Measurements from ENCODE around the gene MUCL3. TPM values are rescaled to one million over a fixed set of nuclear protein-coding genes. Genes with fewer than 3 reads are reported as not detected.

MUCL3 gene
- total RNA-seq, 1 donor from 2014 or later, result under 0.01 TPM

- TF ChIP-seq, protein P1, sequence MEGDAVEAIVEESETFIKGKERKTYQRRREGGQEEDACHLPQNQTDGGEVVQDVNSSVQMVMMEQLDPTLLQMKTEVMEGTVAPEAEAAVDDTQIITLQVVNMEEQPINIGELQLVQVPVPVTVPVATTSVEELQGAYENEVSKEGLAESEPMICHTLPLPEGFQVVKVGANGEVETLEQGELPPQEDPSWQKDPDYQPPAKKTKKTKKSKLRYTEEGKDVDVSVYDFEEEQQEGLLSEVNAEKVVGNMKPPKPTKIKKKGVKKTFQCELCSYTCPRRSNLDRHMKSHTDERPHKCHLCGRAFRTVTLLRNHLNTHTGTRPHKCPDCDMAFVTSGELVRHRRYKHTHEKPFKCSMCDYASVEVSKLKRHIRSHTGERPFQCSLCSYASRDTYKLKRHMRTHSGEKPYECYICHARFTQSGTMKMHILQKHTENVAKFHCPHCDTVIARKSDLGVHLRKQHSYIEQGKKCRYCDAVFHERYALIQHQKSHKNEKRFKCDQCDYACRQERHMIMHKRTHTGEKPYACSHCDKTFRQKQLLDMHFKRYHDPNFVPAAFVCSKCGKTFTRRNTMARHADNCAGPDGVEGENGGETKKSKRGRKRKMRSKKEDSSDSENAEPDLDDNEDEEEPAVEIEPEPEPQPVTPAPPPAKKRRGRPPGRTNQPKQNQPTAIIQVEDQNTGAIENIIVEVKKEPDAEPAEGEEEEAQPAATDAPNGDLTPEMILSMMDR (IDR thresholded peaks at IDR 0.05; ENCODE audit: insufficient read depth, low read length, severe bottlenecking), result no peak
- H3K4me3 ChIP-seq (ENCODE audit: low read depth, low read length), result no peak overlapping the region
- DNase-seq (ENCODE audit: low read depth), result no peak
- H3K36me3 ChIP-seq (ENCODE audit: control insufficient read depth, insufficient read depth, low read length), result no peaks in the 10 kb centered on the region
- peaks cover 6% of the 10 kb centered on the region for H3K27me3 ChIP-seq (ENCODE audit: control insufficient read depth, insufficient read depth, low read length)
- no peak for FAIRE-seq
Observed at GRCh38 chr6:30948811-30949210, 8.0 kb downstream of the MUCL3 start.

- no peak for FAIRE-seq
- Histone ChIP-seq H3K4me3 (ENCODE audit: low read depth, low read length) (no peak overlapping the region), H3K36me3 (ENCODE audit: control insufficient read depth, insufficient read depth, low read length) (no peaks in the 10 kb centered on the region), H3K27me3 (ENCODE audit: control insufficient read depth, insufficient read depth, low read length) (peaks cover 6% of the 10 kb centered on the region)
- no peak for DNase-seq (ENCODE audit: low read depth)
- TF ChIP-seq, protein P1 (IDR thresholded peaks at IDR 0.05; ENCODE audit: insufficient read depth, low read length, severe bottlenecking), result no peak
Observed at GRCh38 chr6:30951907-30952469, 11.2 kb downstream of the MUCL3 start.

DNA sequence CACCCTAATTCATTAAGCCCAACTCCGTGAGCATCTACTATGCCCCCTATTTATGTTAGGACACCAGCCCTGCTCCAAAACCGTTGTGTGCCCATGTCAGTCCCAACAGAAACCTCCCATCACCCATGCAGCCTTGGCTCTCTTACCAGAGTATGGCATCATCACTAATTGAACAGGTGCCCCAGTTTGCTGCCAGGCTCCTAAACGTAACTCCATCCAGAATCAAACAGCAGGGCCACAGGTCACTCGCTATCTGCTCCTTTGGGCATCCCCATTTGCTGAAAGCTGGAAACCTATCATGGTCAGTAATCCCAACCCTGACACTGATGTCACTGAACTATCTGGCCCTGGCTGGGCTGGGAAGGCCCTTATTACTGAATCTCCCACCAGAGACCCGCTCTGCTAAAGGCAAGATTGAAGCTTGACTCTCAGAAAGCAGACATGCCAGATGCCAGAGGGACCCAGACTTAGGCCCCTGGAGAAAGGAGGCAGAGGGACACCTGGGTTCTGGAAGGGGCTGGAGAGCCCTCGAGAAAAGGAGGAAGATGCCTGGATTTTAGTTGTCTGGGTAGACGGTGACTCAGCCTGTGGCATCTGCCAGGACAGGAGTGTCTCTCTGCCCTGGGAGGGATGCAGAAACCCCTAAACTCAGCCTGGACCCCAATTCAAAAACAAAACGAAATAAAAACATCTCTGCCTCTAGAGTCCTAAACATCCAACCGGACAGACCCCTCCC is 14.0 kb downstream of the MUCL3 start:
- peaks cover 6% of the 10 kb centered on the region for H3K27me3 ChIP-seq (ENCODE audit: control insufficient read depth, insufficient read depth, low read length)
- no peak overlapping the region for H3K4me3 ChIP-seq (ENCODE audit: low read depth, low read length)
- FAIRE-seq, result no peak

DNA sequence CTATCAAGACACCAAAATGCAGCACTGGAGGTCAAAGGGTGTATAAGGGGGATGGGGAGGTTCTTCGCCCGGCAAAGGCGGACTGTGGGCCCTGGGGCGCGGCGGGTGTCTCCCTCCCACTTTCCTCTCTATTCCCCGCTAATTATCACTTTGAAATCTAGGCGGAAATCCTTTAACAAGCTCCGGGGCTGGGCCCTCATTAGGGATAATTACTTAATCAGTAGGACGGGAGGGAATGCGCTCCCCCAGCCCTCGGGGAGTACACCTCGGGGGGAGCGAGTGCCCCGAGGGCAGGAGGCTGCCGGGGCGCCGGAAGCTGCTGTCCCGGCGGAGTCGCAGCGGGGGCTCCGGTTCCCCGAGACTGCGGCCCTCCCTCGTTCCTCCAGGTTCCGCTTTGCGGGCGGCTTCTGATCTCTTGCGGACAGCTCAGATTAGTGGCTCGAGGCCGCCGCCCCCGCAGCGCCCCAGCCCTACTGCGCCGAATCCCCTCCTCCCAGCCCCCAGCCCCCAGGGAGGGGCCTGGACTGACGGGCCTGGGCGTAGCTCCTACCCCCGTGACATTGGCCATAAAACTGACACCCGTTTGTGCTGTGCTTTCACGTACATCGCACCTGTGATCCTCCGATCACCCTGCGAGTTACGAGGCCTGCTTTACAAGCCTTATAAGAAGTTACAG is 14.7 kb downstream of the MUCL3 start:
- DNase-seq (ENCODE audit: low read depth), result no peak
- FAIRE-seq, result no peak
- H3K27me3 ChIP-seq (ENCODE audit: control insufficient read depth, insufficient read depth, low read length), result peaks cover 7% of the 10 kb centered on the region
- TF ChIP-seq, protein P1 (IDR thresholded peaks at IDR 0.05; ENCODE audit: insufficient read depth, low read length, severe bottlenecking), result no peak
- peak overlapping the region; percentile 28 for H3K4me3 ChIP-seq (ENCODE audit: low read depth, low read length)
- no peaks in the 10 kb centered on the region for H3K36me3 ChIP-seq (ENCODE audit: control insufficient read depth, insufficient read depth, low read length)

More for the DNA sequence above, 14.0 kb downstream of the MUCL3 start:
- TF ChIP-seq, protein P1 (IDR thresholded peaks at IDR 0.05; ENCODE audit: insufficient read depth, low read length, severe bottlenecking), result no peak
- H3K36me3 ChIP-seq (ENCODE audit: control insufficient read depth, insufficient read depth, low read length), result no peaks in the 10 kb centered on the region
- DNase-seq (ENCODE audit: low read depth), result no peak

- TF ChIP-seq, protein P1 (IDR thresholded peaks at IDR 0.05; ENCODE audit: insufficient read depth, low read length, severe bottlenecking), result no peak
- no peaks in the 10 kb centered on the region for H3K36me3 ChIP-seq (ENCODE audit: control insufficient read depth, insufficient read depth, low read length)
- DNase-seq (ENCODE audit: low read depth), result no peak
- no peak for FAIRE-seq
- peaks cover 3% of the 10 kb centered on the region for H3K27me3 ChIP-seq (ENCODE audit: control insufficient read depth, insufficient read depth, low read length)
- no peak overlapping the region for H3K4me3 ChIP-seq (ENCODE audit: low read depth, low read length)
Observed at GRCh38 chr6:30957716-30958115, 16.9 kb downstream of the MUCL3 start.
